Left lung (tissue), 10 donors: Measurements from ENCODE around the gene GNG7. TPM values are rescaled to one million over a fixed set of nuclear protein-coding genes. Genes with fewer than 3 reads are reported as not detected.
A peak's percentile ranks its signal among the peaks of the same experiment; 100 is the strongest.

ENCODE experiments used
- ATAC-seq: fragments of 200-7000 bp; cut with Tn5 transposase; one replicate; pipeline ENCODE4 v1.9.1; 2020; ENCODE audit warnings: moderate library complexity
- DNase-seq, 4 donors: peaks; one replicate each; pipeline ENCODE4 v3.0.0-alpha.2; 2013 to 2020
- H3K27ac ChIP-seq, 2 donors: fragments of 200-600 bp; sonication (generic) in 1 of 2; one replicate each; pipeline versions ENCODE4 v1.5.0 to v1.8.0; 2020 to 2021
- H3K27me3 ChIP-seq, 2 donors: fragments of 200-600 bp; sonication (generic) in 1 of 2; one replicate each; pipeline versions ENCODE4 v1.5.0 to v1.8.0; 2020 to 2021
- H3K36me3 ChIP-seq, 2 donors: fragments of 200-600 bp; sonication (generic) in 1 of 2; one replicate each; pipeline versions ENCODE4 v1.5.0 to v1.8.0; 2020 to 2021
- H3K4me1 ChIP-seq, 2 donors: fragments of 200-600 bp; one replicate each; pipeline ENCODE4 v1.8.0; 2021
- H3K4me3 ChIP-seq, 2 donors: fragments of 200-600 bp; sonication (generic) in 1 of 2; one replicate each; pipeline versions ENCODE4 v1.5.0 to v1.8.0; 2020 to 2021; ENCODE audit warnings: mild to moderate bottlenecking in 1 of 2
- H3K9me3 ChIP-seq, 2 donors: fragments of 200-600 bp; sonication (generic) in 1 of 2; one replicate each; pipeline versions ENCODE4 v1.5.0 to v1.8.0; 2020 to 2021
- CTCF ChIP-seq, 2 donors: fragments of 200-600 bp; sonication (generic) in 1 of 2; IDR thresholded peaks; one replicate each; pipeline versions ENCODE4 v1.5.0 to v1.8.0; 2021; ENCODE audit warnings: antibody characterized with exemption in 2 of 2
- intact Hi-C, 2 donors: fragments of 100-400 bp; cut with DNase I; formaldehyde crosslinking; loops; one replicate each; pipeline versions ENCODE4 v1.11.2 to v1.14.2; 2022
- polyA plus RNA-seq, 6 donors: library from polyadenylated mRNA; unstranded; fragments of 120-200 nt; gene quantifications; one replicate each; pipeline ENCODE4 v1.2.1, GENCODE V29; 2013; ENCODE audit not compliant: insufficient read length in 6 of 6
- total RNA-seq, 2 donors: library from RNA; stranded (reverse); fragmentation: NEBNext Ultra II Directional; extraction: Animal tissue kit (Norgen Biotek cat#: 25700); gene quantifications; one replicate each; pipeline ENCODE4 v1.2.1, GENCODE V29; 2021
- donor health status: DM: no; HTN: yes; CAD: no.
- donor health status: DM: no; HTN: no; CAD: no.

GNG7 gene
- total and polyA plus RNA-seq, 8 donors = 3.8 to 7.1 (median 5.5) TPM

GRCh38 chr19:2619076-2619475, 83.4 kb downstream of the GNG7 start:
- Histone ChIP-seq H3K4me1 (peaks cover 3 to 88% of the 10 kb centered on the region in 2 donors), H3K27me3 (no peaks in the 10 kb centered on the region), H3K36me3 (no peaks in the 10 kb centered on the region), H3K9me3 (no peaks in the 10 kb centered on the region), H3K4me3 (no peak overlapping the region), H3K27ac (peak overlapping the region; percentile 53 to 93)
- DNase-seq (peak in 1 of 4 donors; percentile 1), ATAC-seq (no peak)
- no peak for TF ChIP-seq CTCF (IDR thresholded peaks at IDR 0.05)
- intact Hi-C loops = no loop called here

- no peak for TF ChIP-seq CTCF (IDR thresholded peaks at IDR 0.05)
- intact Hi-C loops = no loop called here
- ATAC-seq (peak; percentile 66), DNase-seq (peak in 2 of 4 donors; percentile 91 to 93)
- Histone ChIP-seq H3K4me1 (peaks cover 3 to 88% of the 10 kb centered on the region in 2 donors), H3K36me3 (no peaks in the 10 kb centered on the region), H3K9me3 (no peaks in the 10 kb centered on the region), H3K4me3 (no peak overlapping the region), H3K27me3 (no peaks in the 10 kb centered on the region), H3K27ac (peak overlapping the region; percentile 53 to 93)
These were observed 83.9 kb downstream of the GNG7 start for GRCh38 chr19:2618611-2619010.

GRCh38 chr19:2617393-2618165, 84.9 kb downstream of the GNG7 start:
- ATAC-seq = no peak
- H3K27me3 ChIP-seq = no peaks in the 10 kb centered on the region
- no peak for DNase-seq
- no peaks in the 10 kb centered on the region for H3K36me3 ChIP-seq
- no peaks in the 10 kb centered on the region for H3K9me3 ChIP-seq
- TF ChIP-seq CTCF (IDR thresholded peaks at IDR 0.05) = no peak
- peak overlapping the region in 1 of 2 donors; percentile 93 for H3K27ac ChIP-seq
- intact Hi-C loops = no loop called here
- H3K4me3 ChIP-seq = no peak overlapping the region
- peaks cover 3 to 89% of the 10 kb centered on the region in 2 donors for H3K4me1 ChIP-seq

- Histone ChIP-seq H3K27me3 (no peaks in the 10 kb centered on the region), H3K36me3 (no peaks in the 10 kb centered on the region), H3K4me1 (peaks cover 3 to 94% of the 10 kb centered on the region in 2 donors), H3K27ac (peak overlapping the region in 1 of 2 donors; percentile 93), H3K9me3 (no peaks in the 10 kb centered on the region), H3K4me3 (no peak overlapping the region)
- no peak for TF ChIP-seq CTCF (IDR thresholded peaks at IDR 0.05)
- intact Hi-C loops = no loop called here
- ATAC-seq (peak; percentile 61), DNase-seq (peak in 2 of 4 donors; percentile 86 to 92)
These were observed 85.6 kb downstream of the GNG7 start for GRCh38 chr19:2616741-2617392.

GRCh38 chr19:2615782-2616181, 86.7 kb downstream of the GNG7 start:
- Histone ChIP-seq H3K4me3 (no peak overlapping the region), H3K27me3 (no peaks in the 10 kb centered on the region), H3K27ac (peak overlapping the region in 1 of 2 donors; percentile 93), H3K4me1 (peaks cover 8 to 93% of the 10 kb centered on the region in 2 donors), H3K36me3 (no peaks in the 10 kb centered on the region), H3K9me3 (no peaks in the 10 kb centered on the region)
- ATAC-seq (no peak), DNase-seq (no peak)
- intact Hi-C loops = no loop called here
- no peak for TF ChIP-seq CTCF (IDR thresholded peaks at IDR 0.05)
